Liver (tissue), 3 donors: Measurements from ENCODE around the gene KRTAP5-3.

Source experiments
- EGR1 ChIP-seq, 2 donors: IDR thresholded peaks; 2 replicates each; pipeline ENCODE4 v1.6.1; 2016 to 2018; ENCODE audit warnings: antibody characterized with exemption in 2 of 2, low read depth in 2 of 2
- FOXA1 ChIP-seq: IDR thresholded peaks from 2 replicates; pipeline ENCODE4 v1.6.1; 2016; ENCODE audit warnings: antibody characterized with exemption
- HNF4A ChIP-seq, 2 donors: conservative IDR thresholded peaks; 2 replicates each; pipeline ENCODE4 v1.6.1; 2016; ENCODE audit warnings: antibody characterized with exemption in 2 of 2, mild to moderate bottlenecking in 2 of 2
- HNF4G ChIP-seq: IDR thresholded peaks from 2 replicates; pipeline ENCODE4 v1.6.1; 2016; ENCODE audit warnings: antibody characterized with exemption
- JUND ChIP-seq, 2 donors: IDR thresholded peaks; 2 replicates each; pipeline ENCODE4 v1.6.1; 2016; ENCODE audit warnings: antibody characterized with exemption in 2 of 2
- RAD21 ChIP-seq, 2 donors: IDR thresholded peaks; 2 replicates each; pipeline ENCODE4 v1.6.1; 2016; ENCODE audit warnings: antibody characterized with exemption in 2 of 2, mild to moderate bottlenecking in 2 of 2
- RXRA ChIP-seq, 2 donors: IDR thresholded peaks; 2 replicates each; pipeline ENCODE4 v1.6.1; 2017 to 2018; ENCODE audit warnings: antibody characterized with exemption in 2 of 2, mild to moderate bottlenecking in 1 of 2
- YY1 ChIP-seq: IDR thresholded peaks from 2 replicates; pipeline ENCODE4 v1.6.1; 2016; ENCODE audit warnings: antibody characterized with exemption, mild to moderate bottlenecking
- TF ChIP-seq, protein P1 (sequence below): fragments of 150-350 bp; IDR thresholded peaks from 2 replicates; pipeline ENCODE4 v1.5.1; 2017; ENCODE audit warnings: improper control_type of control experiment, low read depth, low read length; ENCODE audit not compliant: missing input control
- TF ChIP-seq, protein P2 (sequence below): IDR thresholded peaks from 2 replicates; pipeline ENCODE4 v1.6.1; 2016; ENCODE audit warnings: antibody characterized with exemption
- donor health status: healthy.
- donor health status: healthy.

DNA sequence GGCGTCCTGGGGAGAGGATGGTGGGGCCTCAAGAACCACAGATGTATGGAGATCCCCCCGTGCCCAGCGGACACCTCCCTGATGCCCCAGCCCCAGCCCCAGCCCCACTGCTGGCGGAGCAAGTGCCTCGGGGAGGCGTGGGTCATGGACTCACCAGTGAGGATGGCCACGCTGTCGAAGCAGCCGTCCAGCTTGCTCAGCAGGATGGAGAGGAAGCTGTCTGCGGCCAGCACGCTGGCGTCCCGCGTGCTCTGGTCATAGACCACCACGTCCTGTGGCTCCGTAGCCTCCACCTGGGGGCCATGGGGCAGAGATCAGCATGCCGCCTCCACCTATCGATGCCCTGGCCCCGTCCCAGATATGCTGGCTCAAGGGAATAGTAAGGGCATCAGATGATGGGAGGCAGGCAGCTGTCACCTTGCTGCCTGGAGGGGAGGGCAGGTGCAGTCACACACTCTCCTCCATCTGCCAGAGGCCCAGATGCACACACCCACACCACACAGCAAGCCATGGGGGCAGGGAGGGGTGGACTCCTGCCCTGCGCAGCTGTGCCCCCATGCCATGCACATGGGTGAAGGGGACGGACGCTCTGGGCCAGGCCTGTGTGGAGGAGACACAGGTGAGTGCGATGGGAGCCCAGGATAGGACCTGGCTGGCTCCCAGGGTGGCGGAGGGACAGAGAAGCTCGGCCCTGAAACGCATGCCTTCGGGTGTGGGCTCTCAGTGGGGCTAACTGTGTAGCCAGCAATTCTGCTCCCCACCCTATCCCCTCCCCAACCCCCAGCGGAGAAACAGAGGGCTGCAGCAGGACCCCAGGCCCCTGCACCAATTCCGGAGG lies 44.3 kb downstream of the KRTAP5-3 start:
- TF ChIP-seq RXRA (IDR thresholded peaks at IDR 0.05) (no peak), YY1 (no peak), JUND (IDR thresholded peaks at IDR 0.05) (no peak), HNF4G (no peak), RAD21 (IDR thresholded peaks at IDR 0.05) (no peak), EGR1 (IDR thresholded peaks at IDR 0.05; ENCODE audit: low read depth in 2 of 2) (no peak), FOXA1 (no peak), HNF4A (conservative IDR thresholded peaks at IDR 0.05) (no peak)
- TF ChIP-seq, protein P1, sequence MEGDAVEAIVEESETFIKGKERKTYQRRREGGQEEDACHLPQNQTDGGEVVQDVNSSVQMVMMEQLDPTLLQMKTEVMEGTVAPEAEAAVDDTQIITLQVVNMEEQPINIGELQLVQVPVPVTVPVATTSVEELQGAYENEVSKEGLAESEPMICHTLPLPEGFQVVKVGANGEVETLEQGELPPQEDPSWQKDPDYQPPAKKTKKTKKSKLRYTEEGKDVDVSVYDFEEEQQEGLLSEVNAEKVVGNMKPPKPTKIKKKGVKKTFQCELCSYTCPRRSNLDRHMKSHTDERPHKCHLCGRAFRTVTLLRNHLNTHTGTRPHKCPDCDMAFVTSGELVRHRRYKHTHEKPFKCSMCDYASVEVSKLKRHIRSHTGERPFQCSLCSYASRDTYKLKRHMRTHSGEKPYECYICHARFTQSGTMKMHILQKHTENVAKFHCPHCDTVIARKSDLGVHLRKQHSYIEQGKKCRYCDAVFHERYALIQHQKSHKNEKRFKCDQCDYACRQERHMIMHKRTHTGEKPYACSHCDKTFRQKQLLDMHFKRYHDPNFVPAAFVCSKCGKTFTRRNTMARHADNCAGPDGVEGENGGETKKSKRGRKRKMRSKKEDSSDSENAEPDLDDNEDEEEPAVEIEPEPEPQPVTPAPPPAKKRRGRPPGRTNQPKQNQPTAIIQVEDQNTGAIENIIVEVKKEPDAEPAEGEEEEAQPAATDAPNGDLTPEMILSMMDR: no peak
- TF ChIP-seq, protein P2, sequence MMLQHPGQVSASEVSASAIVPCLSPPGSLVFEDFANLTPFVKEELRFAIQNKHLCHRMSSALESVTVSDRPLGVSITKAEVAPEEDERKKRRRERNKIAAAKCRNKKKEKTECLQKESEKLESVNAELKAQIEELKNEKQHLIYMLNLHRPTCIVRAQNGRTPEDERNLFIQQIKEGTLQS: no peak
